Lung microvascular endothelial cell (primary cell): ENCODE data around the gene PEX26. TPM values are rescaled to one million over a fixed set of nuclear protein-coding genes. Genes with fewer than 3 reads are reported as not detected.
"Not testable (repeated sequence)": the region's sequence is repeated elsewhere in the genome, so short reads cannot be mapped to it uniquely, and the experiment has no call there.

Experiments
- DNase-seq, 2 donors: peaks; one replicate each; pipeline versions ENCODE4 v3.0.0 to v3.0.0-alpha.2; 2010; ENCODE audit warnings: low read depth in 2 of 2
- total RNA-seq: library from RNA; depleted of rRNA; stranded (reverse); fragments of >200 nt; gene quantifications from 2 replicates; pipeline ENCODE4 v1.2.1, GENCODE V29; 2014

PEX26 gene
- total RNA-seq, 1 donor from 2014 or later, result 13.3 TPM

DNA sequence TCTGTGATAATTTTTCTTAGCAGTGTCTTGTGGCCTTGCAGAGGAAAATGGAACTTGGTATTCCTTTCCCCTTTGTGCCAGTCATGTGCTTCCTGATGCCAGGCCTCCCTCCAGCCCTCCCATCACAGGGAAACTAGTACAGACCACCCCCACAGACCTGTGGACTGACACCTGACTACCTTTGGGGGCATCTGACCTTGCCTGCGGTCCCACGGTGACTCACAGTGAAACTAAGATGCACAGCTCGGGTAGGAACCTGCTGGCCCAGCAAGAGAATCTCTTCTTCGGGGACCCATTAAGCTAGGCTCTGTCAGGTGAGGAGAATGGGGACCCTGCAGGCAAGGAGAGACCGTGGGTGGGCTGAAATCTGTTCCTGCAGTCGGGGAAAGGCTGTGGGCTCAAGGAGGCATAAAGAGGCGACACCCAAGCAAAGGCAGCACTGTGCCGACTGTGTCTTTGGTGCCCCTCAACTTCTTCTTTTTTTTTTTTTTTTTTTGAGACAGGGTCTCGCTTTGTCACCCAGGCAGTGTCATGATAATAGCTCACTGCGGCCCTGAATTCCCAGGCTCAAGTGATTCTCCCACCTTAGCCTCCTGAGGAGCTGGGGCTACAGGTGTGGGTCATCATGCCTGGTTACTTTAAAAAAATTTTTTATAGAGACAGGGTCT lies 20.8 kb upstream of the PEX26 start:
- no peak for DNase-seq

DNA sequence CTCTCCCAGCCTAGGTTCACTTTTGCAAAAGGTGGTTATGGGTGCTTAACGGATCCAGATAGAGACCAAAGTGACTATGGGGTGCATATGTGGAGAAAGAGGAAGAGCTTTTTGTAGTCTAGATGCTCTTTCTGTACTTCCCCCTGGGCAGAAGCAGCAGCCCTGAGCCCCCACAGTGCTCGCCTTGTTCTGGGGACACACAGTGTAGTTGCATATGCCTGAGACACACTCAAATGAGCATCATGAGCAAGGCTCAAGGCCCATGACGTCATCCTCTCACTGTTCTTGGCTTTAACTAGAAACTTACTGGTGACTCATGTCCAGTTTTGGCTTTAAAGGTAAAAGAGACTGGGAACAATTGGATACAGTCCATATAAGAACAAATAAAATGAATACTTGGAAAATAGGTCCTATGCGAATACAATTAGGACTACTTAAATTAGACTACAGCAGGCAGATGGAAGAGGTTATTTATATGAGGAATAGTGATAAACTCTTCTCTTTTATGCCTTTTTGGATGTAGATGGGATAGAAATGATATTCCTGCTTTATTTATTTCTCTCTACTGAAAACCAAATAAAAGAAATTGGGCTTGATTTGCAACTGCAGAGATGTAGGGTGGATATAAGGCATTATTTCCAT lies 20.1 kb upstream of the PEX26 start:
- DNase-seq, result peak; percentile 55 to 96

DNA sequence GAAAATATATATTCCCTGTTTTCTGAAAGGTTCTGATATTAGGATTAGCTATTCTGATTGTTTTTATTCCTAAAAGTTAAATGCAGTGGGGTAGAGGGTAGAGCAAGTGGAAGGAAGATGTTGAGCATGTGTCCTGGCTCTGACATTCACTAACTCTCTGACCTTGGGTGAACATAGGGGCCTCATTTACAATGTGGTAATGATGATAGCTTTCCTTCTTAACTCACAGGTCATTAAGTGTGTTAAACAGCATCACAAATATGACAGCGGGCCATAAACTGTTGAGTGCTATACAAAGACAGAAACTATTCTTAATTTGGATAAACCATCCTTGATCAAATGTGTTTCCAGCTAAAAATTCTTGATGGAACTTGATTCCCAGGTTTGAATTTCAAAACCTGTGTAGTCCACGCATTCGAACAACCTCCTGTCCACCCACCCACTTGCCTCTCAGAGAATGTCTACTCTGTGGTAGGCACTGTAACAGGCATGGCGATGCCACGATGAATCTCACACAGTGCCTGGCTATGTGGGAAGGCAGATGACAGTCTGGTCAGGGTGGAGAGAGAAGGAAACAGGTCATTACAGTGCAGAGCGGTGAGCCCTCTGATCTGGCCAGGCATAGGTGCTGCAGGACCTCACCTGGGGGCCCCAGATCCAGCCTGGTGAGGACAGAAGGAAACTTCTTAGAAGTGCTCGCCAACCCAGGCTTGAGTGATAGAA lies 19.3 kb upstream of the PEX26 start:
- DNase-seq, result no peak

DNA sequence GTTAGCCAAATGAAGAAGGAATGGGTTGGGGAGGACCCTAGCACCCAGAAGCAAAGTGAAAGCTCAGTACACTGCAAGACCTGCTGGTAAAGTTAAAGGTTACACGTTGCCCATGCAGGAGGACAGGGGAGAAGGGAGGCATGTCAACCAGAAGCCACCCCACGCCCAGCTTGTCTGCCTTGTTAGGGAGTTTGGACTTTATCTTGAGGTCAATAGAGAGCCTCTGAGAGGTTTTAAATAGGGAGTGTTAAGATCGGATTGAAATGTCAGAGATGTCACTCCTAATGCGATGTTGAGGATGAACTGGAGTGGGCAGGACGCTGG lies 18.7 kb upstream of the PEX26 start:
- no peak for DNase-seq

DNA sequence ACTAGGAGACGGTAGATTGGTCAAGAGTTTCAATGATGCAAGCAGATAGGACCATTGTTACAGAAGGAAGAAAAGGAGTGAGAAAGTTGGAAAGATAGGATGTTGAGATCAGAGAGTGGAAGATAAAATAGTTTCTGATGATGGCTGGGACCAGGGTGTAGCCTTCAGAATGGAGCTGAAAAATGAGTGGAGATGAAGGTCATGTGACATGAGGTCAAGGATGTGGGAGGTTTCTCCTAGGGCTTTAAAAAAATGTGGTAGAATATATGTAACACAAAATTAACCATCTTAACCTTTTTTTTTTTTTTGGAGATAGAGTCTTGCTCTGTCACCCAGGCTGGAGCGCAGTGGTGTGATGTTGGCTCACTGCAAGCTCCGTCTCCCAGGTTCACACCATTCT lies 18.3 kb upstream of the PEX26 start:
- no peak for DNase-seq

DNA sequence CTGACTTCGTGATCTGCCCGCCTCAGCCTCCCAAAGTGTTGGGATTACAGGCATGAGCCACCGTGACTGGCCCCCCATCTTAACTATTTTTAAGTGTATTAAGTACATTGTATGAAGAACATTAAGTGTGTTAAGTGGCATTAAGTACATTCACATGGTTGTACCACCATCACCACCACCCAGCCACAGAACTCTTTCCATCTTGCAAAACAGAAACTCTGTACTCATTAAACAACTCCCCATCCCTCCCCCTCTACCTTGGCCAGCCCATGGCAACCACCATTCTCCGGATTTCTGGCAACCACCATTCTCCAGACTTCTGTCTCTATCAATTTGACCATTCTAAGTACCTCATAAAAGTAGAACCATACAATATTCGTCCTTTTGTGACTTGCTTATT lies 17.8 kb upstream of the PEX26 start:
- no peak for DNase-seq

DNA sequence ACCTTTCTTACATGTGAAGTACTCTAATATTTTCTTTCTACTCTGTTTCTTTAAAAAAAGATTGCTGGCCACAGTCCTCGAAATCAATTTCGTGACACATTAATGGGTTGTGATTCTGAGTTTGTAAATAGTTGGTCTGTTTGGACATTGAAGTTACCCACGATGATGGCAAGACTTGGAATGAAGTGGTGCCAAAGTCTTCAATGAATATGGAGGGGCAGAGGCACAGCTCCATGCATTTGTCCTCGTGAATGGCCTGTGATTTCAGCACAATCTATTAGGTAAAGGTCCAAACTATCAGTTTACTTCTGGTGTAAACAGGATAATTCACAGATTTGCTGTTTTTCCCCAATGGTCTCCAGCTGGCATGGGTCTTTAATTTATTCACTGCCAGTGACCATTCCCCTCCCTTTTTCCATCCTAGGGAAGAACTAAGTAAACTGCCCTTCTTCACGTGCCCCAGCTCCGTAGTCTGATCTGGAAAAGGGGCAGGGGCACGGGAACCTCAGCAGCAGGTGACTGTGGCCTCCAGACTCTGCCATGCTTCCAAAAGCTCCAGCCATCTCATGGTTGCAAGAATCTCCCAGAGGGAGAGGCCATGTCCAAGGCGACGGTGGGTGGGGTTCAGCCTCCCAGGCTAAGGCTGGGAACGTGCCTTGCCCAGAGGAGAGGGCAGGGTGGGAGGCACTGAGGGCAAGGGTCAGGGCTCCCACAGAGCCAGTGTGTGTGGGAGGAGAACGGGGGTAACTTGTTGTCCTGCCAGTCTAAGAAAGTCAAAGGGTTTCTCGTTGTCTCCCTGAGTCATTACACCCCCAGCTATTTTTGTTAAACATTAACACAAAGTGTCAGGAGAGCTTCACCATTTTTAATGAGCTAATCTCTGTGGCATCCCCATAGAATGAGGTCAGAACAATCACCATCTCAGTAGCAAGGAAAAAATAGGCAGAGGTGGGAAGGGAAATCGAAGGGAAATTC lies 16.9 kb upstream of the PEX26 start:
- no peak for DNase-seq

DNA sequence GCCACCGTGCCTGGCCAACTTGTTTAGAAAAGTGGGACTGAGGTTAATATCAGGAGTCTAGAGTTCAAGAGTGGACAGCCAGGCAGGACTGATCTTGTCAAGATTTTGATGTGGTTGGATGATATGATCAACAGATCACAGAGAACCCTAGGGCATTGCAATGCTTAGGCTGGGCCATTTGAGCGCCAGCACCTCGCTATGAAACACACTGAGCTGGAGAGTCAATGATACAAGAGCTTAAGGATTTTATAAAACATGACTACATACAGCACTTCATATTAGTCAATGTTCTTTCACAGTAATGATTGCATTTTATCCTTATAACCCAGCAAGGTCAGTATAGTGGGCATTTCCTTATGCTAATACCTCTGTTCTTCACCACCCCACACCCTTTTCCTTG lies 15.4 kb upstream of the PEX26 start:
- no peak for DNase-seq

DNA sequence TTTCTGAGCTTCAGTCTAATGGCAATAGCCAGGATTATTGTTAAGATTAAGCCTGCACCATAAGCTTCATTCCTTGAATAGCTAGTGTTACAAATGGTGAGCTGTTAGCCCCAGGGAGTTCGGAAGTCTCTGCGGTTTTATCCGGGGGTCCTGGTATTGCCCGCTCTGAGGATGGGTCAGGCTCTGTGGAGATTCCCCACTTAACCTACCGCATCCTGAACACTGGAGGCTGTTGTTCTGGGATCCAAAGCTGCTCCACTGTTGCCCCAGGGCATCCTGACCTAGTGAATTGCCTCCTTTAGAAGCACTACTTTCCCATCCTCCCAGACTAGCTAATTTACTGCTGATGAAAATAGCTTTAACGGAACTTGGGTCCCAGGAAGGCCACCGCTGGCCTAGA lies 14.5 kb upstream of the PEX26 start:
- no peak for DNase-seq

DNA sequence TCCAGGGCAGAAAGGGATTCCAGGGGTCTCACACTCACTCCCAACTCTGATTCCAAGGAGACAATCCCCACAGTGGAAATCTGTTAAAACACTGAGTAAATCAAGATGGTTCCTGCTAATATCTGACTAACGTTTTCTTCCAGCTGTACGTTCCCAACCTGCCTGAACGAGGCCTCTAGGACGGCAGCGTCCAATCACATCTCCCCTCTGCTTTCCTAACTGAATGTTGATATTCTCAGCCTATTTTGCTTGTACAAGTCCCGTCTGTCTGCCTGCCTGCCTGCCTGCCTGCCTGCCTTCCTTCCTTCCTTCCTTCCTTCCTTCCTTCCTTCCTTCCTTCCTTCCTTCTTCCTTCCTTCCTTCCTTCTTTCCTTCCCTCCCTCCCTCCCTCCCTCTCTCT lies 14.1 kb upstream of the PEX26 start:
- DNase-seq, result not testable (repeated sequence)

DNA sequence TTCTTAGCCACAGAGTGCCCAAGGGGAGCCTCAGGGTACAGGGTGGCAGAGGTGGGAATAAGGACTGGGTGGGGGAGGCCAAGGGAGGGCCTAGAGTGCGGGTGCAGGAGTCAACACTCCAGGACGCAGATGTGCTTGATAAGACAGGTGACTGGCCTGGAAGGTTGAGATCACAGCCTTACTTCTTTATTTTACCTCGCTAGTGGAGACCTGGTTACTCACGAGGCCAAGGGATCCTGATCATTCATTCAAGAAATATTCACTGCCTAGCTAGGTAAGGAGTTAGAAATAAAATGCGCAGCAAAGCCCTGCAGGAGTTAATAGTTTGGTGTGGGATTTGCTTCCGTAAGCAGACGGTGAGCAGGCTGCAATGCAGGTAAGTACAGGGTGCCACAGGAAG lies 13.2 kb upstream of the PEX26 start:
- DNase-seq, result no peak

DNA sequence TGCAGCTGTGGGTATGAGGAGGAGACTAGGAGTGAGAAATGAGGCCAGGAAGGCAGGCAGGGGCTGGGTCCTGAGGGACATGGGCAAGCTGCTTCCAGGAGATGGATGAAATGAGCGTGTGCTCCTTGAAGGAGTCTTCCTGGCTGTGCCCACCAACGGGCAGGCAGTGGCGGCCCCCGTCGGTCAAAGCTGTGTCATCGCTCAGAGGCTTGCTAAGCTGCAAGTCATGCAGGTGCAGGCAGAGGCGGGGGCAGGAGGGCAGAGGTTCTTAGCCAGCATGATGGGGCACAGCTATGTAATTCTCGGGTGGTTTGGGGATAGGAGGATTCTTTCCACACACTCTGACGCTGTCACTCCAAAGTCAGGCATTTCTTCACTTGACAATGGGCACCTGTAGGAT lies 12.5 kb upstream of the PEX26 start:
- no peak for DNase-seq

DNA sequence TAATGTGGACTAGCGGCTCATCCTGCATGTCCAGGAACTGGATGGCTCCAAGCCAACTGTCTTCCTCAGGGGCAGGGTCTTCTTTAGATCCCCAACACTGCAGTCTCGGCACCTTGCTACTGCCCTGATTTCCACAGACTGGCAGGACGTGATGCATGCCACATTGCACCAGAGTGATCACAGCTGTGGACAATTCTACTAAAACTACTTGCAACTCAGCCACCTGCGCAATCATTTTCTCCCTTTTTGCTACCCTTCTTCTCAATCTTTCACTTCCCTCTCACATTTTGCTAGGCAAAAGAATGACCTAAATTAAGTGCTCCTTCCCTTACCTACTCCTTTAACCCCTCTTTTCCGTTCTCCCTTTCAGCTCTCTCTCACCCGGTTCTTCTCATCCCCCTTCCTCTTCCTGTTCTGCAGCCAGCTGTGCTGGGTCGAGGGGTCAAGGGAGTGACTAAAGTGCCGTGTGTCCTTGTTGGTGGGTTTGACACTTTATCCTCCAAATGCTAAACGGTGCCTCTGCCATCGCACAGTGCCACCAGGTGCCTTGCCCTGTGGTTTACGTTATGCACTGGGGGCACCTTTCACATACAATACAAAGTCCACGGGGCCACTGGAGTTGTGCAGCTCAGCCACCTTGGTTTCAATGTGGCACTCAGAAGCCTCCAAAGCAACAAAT lies 11.5 kb upstream of the PEX26 start:
- no peak for DNase-seq

DNA sequence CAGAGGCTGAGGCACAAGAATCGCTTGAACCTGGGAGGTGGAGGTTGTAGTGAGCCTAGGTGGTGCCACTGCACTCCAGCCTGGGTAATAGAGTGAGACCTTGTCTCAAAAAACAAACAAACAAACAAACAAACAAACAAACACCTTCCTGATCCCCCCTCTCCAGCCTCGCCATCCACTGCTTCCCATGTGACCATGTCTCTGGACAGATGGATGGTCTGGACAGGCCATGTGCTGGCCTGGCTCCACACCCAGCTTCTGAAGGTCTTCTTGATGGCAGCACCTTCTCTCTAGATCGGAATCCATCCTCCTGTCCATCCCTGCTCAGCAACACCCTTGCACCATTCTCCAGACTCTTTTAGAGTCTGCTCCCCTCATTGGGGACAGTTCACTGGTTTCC lies 10.7 kb upstream of the PEX26 start:
- DNase-seq, result no peak

DNA sequence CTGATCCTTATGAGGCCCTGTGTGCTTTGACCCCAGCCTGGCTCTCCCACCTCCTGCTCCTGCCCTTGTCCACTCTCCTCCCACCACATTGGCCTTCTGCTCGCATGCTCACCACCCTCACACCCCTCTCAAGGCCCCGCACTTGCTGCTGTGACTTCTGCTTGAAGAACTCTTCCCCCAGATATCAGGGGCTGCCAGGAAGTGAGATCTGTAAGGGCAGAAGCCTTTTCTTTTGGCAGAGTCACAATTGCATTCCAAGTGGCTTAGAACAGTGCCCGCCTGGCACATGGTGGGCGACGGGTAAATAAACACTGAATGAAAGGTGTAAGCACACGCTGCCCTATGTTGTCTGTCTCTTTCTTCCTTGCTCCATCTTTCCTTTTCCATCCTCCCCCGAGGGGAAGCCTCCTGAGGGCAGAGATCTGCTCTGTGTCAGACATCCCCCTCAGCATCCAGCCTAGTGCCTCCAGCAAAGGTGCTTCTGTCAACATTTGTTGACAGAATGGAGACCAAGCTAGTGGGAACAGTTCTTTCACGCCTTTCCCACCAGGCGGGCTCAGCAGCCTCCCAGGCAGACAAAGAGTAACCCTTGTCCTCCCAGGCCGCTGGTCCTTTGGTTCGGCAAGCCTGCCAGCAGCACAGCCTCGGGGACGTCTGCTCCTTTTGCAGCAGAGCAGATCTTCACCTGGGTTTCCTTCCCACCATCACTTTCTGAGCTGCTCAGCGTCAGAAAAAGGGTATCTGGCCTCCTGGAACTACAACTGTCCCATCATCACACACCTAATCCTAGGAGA lies 10.0 kb upstream of the PEX26 start:
- DNase-seq, result no peak

DNA sequence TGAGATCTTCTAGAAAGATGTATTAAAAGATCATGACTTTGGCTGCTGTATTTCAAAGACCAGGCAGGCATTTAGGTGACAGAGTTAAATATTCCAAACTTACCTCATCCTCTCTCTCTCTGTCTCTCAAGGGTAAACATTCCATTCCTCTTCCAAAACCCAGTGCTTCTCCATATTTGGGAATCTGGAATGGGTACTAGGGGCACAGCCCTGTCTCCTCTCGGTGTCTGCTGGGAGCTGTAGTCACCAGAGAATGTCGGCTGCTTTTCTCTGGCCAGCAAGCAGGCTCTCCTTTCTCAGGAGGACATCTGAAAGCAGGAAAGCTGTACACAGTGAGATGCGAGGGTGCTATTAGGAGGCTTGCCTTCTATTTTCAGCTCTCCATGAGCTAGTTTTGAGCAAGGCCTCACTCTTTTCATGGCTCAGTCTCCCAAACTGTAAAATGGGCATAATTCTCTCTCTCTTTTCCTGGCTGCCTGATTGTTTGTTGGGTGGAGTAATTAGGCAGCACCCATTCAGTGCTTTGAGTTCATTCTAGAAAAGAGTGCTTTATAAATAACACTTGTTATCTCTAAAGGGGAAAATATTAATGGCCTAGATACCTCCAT lies 9.3 kb upstream of the PEX26 start:
- no peak for DNase-seq

DNA sequence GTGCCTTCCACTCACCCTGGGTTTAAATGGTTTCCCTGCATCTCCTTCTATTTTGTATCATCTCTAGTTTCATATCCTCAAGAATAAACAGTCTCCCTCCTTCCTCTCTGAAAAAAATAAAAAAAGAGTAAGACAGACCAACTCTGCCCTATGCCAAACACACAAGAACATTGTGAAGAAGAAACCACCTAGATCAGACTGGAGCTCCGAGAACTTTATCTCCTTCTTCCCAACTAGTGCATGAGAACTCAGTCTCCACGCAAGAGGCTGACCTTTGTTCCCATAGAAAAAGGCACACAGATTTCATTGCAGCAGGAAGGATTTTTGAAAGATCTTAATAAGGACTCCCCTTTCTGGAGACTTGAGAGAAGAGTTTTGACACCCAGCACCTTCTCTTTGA lies 8.7 kb upstream of the PEX26 start:
- DNase-seq, result no peak

DNA sequence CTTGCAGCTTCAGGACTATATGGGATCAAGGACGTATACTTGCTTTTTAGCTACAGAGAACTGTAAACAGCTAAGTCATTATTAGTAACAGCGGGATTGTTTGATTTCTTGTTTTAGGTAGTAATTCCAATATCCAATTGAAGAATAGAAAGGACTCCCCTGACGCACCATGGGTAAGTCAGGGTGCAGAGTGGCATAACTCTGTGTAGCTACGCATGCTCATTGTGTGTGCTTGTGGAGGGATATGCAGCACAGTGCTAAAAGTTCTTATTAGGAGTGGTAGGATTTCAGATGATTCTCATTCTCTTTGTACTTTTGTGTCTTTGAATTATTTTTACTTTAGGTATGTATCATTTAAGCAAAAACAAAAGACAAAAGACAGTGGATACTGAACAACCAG lies 7.7 kb upstream of the PEX26 start:
- no peak for DNase-seq

DNA sequence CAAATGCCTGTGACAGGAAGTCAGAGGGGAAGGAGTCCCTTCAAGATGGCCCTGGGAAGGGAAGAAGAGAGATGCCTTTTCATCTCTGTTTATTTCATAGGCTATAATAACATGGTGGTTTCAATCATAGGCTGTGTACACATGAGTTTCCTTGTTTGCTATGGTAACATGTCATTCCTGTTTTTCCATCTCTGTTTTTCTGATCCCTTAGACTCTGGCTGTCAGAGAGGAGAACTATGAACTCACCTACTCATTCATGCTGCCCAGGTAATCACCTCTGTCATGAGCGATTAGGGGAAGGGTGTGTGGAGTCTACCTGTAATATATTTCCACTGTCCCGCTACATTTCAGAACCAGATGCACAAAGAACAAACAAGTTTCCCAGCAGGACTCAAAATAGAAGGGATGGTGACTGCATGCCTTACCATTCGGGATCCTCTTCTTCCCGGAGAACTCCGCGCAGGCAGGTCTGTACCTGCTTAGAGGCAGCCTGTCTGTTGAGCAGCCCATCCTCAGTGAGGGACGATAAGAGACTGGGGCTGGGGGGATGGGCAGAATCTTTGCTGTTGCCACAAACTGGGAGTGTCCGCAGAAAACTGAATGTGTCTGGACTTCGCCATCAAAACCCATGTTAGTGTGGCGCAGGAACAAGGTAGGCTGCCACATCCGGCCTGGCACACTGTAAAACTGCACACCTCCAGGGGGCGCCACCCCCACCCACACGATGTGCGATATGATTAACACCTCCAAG lies 7.1 kb upstream of the PEX26 start:
- no peak for DNase-seq
